OCI-LY7 (cell line): Measurements from ENCODE around the gene POLR2I. TPM values are rescaled to one million over a fixed set of nuclear protein-coding genes. Genes with fewer than 3 reads are reported as not detected.

ENCODE experiments used
- BruUV-seq: library from RNA; stranded (reverse); fragments of 400-500 nt; replicated peaks from 2 replicates; lab custom pipeline; 2021; lab: Mats Ljungman, UMichigan
- CTCF ChIA-PET: fragments of 300-600 bp; sonication (Branson Sonifier 250); formaldehyde crosslinking; loops from one replicate; lab custom pipeline; 2022; ENCODE audit warnings: antibody characterized with exemption; ENCODE audit not compliant: unreplicated experiment; lab: Charles Lee
- POLR2A ChIA-PET: fragments of 300-600 bp; sonication (Branson Sonifier 250); formaldehyde crosslinking; loops from one replicate; lab custom pipeline; 2022; ENCODE audit warnings: antibody characterized with exemption; lab: Charles Lee
- DNase-seq: peaks from one replicate; pipeline ENCODE4 v3.0.0-alpha.2; 2015; ENCODE audit warnings: low spot score
- H2AFZ ChIP-seq: fragments of 200-600 bp; sonication (generic), shearing (Covaris generic); 2 replicates; pipeline ENCODE4 v1.6.1; 2014; ENCODE audit warnings: mild to moderate bottlenecking, antibody characterized with exemption, low read length, moderate library complexity
- H3K27ac ChIP-seq: fragments of 200-600 bp; sonication (generic); 2 replicates; pipeline ENCODE4 v1.5.1; 2014; ENCODE audit warnings: mixed run types, low read depth, mild to moderate bottlenecking, moderate library complexity, low read length, inconsistent platforms; ENCODE audit not compliant: poor library complexity, severe bottlenecking
- H3K36me3 ChIP-seq: fragments of 200-600 bp; sonication (generic); 2 replicates; pipeline ENCODE4 v1.6.1; 2014; ENCODE audit warnings: mild to moderate bottlenecking, antibody characterized with exemption, low read length, moderate library complexity, mixed read lengths; ENCODE audit not compliant: insufficient read depth
- H3K4me1 ChIP-seq: fragments of 200-600 bp; sonication (generic); 2 replicates; pipeline ENCODE4 v1.5.1; 2014; ENCODE audit warnings: mild to moderate bottlenecking, low read length; ENCODE audit not compliant: insufficient read depth, poor library complexity, severe bottlenecking
- H3K4me2 ChIP-seq: fragments of 200-600 bp; sonication (generic); 2 replicates; pipeline ENCODE4 v1.6.1; 2014; ENCODE audit warnings: mild to moderate bottlenecking, low read length
- H3K4me3 ChIP-seq: fragments of 200-600 bp; sonication (generic); 2 replicates; pipeline ENCODE4 v1.5.1; 2014; ENCODE audit warnings: mild to moderate bottlenecking, low read depth, low read length; ENCODE audit not compliant: poor library complexity, severe bottlenecking
- H3K79me2 ChIP-seq: fragments of 200-600 bp; sonication (generic); 2 replicates; pipeline ENCODE4 v1.6.1; 2016; ENCODE audit warnings: low read depth, mild to moderate bottlenecking, low read length, moderate library complexity, mixed read lengths; ENCODE audit not compliant: insufficient read depth
- H3K9me2 ChIP-seq: fragments of 200-600 bp; sonication (generic); 2 replicates; pipeline ENCODE4 v1.6.1; 2016; ENCODE audit warnings: mild to moderate bottlenecking, low read length, mixed read lengths; ENCODE audit not compliant: insufficient read depth
- H3K9me3 ChIP-seq: fragments of 200-600 bp; sonication (generic); 2 replicates; pipeline ENCODE4 v1.6.1; 2014; ENCODE audit warnings: mild to moderate bottlenecking, mixed run types, low read length, mixed read lengths
- H4K20me1 ChIP-seq: fragments of 200-600 bp; sonication (generic); 2 replicates; pipeline ENCODE4 v1.6.1; 2014; ENCODE audit warnings: mild to moderate bottlenecking, antibody characterized with exemption, low read length, moderate library complexity, mixed read lengths; ENCODE audit not compliant: insufficient read depth
- EZH2phosphoT487 ChIP-seq: fragments of 200-600 bp; sonication (generic); IDR thresholded peaks from 2 replicates; pipeline ENCODE4 v1.6.1; 2018; ENCODE audit warnings: low read depth, borderline replicate concordance, mild to moderate bottlenecking, mixed run types, antibody characterized with exemption, low read length, moderate library complexity, mixed read lengths
- intact Hi-C: fragments of 100-400 bp; cut with micrococcal nuclease; formaldehyde crosslinking; loops from one replicate; pipeline ENCODE4 v1.10.0; 2022; ENCODE audit not compliant: unreplicated experiment
- total RNA-seq, 2 experiments: library from RNA; depleted of rRNA in 1 of 2; stranded (reverse); fragments of >200 nt in 1 of 2; shearing (Covaris generic) in 1 of 2; gene quantifications; 2 replicates each; pipeline ENCODE4 v1.2.3, GENCODE V29; 2014 to 2022
- TF ChIP-seq, protein P1 (sequence below): fragments of 200-600 bp; sonication (generic); conservative IDR thresholded peaks from 2 replicates; pipeline ENCODE4 v1.5.1; 2014; ENCODE audit warnings: mild to moderate bottlenecking, antibody characterized with exemption, low read length, moderate library complexity, mixed read lengths

The POLR2I gene
- total RNA-seq, 2 experiments from 2014 or later: 78.6 to 151 TPM

DNA sequence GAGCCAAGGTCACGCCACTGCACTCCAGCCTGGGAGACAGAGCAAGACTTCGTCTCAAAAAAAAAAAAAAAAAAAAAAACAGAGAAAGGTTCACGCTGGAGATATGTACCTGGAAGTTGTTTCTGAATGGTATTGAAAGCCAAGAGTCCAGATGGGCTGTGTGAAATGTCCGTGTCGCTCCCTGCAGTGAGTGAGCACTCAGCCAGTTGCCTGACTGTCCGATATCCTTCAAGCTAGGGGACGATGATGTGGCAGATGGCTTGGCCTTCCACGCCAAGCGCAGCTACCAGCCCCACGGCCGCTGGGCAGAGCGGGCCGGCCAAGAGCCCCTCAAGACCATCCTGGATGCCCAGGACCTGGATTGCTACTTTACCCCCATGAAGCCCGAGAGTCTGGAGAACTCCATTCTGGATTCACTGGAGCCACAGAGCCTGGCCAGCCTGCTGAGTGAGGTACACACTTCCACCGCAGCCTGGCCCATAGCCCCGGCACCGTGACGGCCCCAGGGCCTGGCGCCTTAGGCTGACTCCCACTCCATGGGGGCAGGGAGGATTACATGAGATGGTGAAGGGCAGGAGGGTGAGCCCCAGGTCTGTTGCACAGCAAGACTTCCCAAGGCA is 15.4 kb downstream of the POLR2I start:
- Histone ChIP-seq H3K79me2 (no peaks in the 10 kb centered on the region), H4K20me1 (no peaks in the 10 kb centered on the region), H3K4me1 (no peaks in the 10 kb centered on the region), H3K9me3 (no peaks in the 10 kb centered on the region), H2AFZ (no peak overlapping the region), H3K36me3 (peaks cover 93% of the 10 kb centered on the region), H3K9me2 (no peaks in the 10 kb centered on the region), H3K4me2 (no peak overlapping the region), H3K4me3 (no peak overlapping the region), H3K27ac (no peak overlapping the region)
- intact Hi-C loops: no loop called here
- no TSS peak for BruUV-seq
- ChIA-PET POLR2A (no interaction called here), CTCF (no interaction called here)
- TF ChIP-seq, protein P1, sequence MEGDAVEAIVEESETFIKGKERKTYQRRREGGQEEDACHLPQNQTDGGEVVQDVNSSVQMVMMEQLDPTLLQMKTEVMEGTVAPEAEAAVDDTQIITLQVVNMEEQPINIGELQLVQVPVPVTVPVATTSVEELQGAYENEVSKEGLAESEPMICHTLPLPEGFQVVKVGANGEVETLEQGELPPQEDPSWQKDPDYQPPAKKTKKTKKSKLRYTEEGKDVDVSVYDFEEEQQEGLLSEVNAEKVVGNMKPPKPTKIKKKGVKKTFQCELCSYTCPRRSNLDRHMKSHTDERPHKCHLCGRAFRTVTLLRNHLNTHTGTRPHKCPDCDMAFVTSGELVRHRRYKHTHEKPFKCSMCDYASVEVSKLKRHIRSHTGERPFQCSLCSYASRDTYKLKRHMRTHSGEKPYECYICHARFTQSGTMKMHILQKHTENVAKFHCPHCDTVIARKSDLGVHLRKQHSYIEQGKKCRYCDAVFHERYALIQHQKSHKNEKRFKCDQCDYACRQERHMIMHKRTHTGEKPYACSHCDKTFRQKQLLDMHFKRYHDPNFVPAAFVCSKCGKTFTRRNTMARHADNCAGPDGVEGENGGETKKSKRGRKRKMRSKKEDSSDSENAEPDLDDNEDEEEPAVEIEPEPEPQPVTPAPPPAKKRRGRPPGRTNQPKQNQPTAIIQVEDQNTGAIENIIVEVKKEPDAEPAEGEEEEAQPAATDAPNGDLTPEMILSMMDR: no peak
- TF ChIP-seq EZH2phosphoT487: no peak
- DNase-seq: no peak

DNA sequence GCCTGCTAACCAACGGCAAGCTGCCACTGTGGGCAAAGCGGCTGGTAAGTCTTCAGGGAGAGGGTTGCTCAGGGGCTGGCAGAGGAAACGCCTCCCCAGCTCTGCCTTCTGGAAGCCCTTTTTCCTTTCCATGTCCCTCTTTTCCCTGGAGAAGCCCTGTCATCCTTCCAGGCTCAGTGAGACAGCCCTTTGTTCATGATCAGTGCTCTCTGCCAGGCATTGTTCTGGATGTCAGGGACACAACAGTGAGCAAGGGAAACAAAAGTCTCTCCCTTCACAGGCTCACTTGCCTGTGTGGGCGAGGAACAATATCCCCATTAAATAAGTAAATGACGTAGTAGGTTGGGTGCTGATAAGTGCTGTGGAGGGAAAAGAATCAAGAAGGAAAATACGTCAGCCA is 17.6 kb downstream of the POLR2I start:
- H3K4me3 ChIP-seq: no peak overlapping the region
- H3K4me2 ChIP-seq: no peak overlapping the region
- intact Hi-C loops: no loop called here
- no peaks in the 10 kb centered on the region for H3K9me2 ChIP-seq
- TF ChIP-seq, protein P1: no peak
- TF ChIP-seq EZH2phosphoT487: no peak
- no peak overlapping the region for H2AFZ ChIP-seq
- no TSS peak for BruUV-seq
- ChIA-PET POLR2A (no interaction called here), CTCF (no interaction called here)
- peaks cover 93% of the 10 kb centered on the region for H3K36me3 ChIP-seq
- no peaks in the 10 kb centered on the region for H3K4me1 ChIP-seq
- no peaks in the 10 kb centered on the region for H3K79me2 ChIP-seq
- H3K9me3 ChIP-seq: no peaks in the 10 kb centered on the region
- H3K27ac ChIP-seq: no peak overlapping the region
- DNase-seq: no peak
- H4K20me1 ChIP-seq: no peaks in the 10 kb centered on the region

DNA sequence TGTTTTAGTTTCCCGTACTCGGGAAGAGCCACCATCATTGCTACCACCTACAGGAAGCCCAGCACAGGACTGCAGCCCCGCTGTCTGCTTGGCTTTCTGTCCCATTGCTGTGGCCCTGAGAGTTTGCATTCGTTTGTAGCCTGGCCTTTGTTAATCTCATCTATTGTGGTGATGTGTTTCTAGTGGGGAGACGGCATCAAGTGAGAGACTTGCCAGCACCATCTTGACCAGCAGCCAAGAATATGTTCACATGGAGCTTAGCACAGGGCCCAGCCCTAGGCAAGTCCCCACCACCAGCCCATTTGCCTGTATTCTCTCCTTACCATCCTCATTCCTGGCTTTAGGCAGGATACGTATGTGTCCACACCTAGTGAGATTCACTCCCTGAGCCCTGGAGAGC is 21.0 kb downstream of the POLR2I start:
- no peak overlapping the region for H3K4me2 ChIP-seq
- no peaks in the 10 kb centered on the region for H3K9me3 ChIP-seq
- TF ChIP-seq EZH2phosphoT487: no peak
- TF ChIP-seq, protein P1: no peak
- H4K20me1 ChIP-seq: no peaks in the 10 kb centered on the region
- no peaks in the 10 kb centered on the region for H3K4me1 ChIP-seq
- no peak overlapping the region for H2AFZ ChIP-seq
- intact Hi-C loops: no loop called here
- DNase-seq: no peak
- no peaks in the 10 kb centered on the region for H3K79me2 ChIP-seq
- no peaks in the 10 kb centered on the region for H3K9me2 ChIP-seq
- H3K36me3 ChIP-seq: peaks cover 97% of the 10 kb centered on the region
- no peak overlapping the region for H3K4me3 ChIP-seq
- no TSS peak for BruUV-seq
- no peak overlapping the region for H3K27ac ChIP-seq
- CTCF ChIA-PET: no interaction called here
- POLR2A ChIA-PET: no interaction called here
